GM12891 (cell line): Measurements from ENCODE around the gene AGXT2.

ENCODE experiments used
- DNase-seq: peaks from one replicate; pipeline ENCODE4 v3.0.0; 2011; ENCODE audit warnings: low spot score; ENCODE audit not compliant: insufficient read length
- FAIRE-seq: peaks from 2 replicates; lab custom pipeline; 2011; peaks lifted over from hg19 to GRCh38; lab: Jason Lieb, UNC
- PAX5 ChIP-seq: IDR thresholded peaks from 2 replicates; pipeline ENCODE4 v1.6.1; 2011; ENCODE audit warnings: low read length, moderate library complexity, mild to moderate bottlenecking; ENCODE audit not compliant: insufficient read depth, severe bottlenecking
- POLR2A ChIP-seq: IDR thresholded peaks from 2 replicates; pipeline ENCODE4 v1.6.1; 2011; ENCODE audit warnings: low read depth, low read length, control low read depth
- POLR2AphosphoS5 ChIP-seq: IDR thresholded peaks from 2 replicates; pipeline ENCODE4 v1.6.1; 2011; ENCODE audit warnings: low read depth, low read length, control low read depth
- POU2F2 ChIP-seq: IDR thresholded peaks from 2 replicates; pipeline ENCODE4 v1.6.1; 2011; ENCODE audit warnings: low read depth, mild to moderate bottlenecking, control low read depth, low read length, moderate library complexity
- SPI1 ChIP-seq: IDR thresholded peaks from 2 replicates; pipeline ENCODE4 v1.6.1; 2011; ENCODE audit warnings: low read depth, low read length, control low read depth
- TAF1 ChIP-seq: IDR thresholded peaks from 2 replicates; pipeline ENCODE4 v1.6.1; 2011; ENCODE audit warnings: low read depth, low read length, control low read depth

Gene AGXT2

GRCh38 chr5:35082530-35082929 lies 34.8 kb upstream of the AGXT2 start:
- FAIRE-seq (no peak), DNase-seq (no peak)
- TF ChIP-seq SPI1 (no peak), POLR2AphosphoS5 (no peak), POLR2A (no peak), PAX5 (no peak), TAF1 (no peak), POU2F2 (no peak)

GRCh38 chr5:35081134-35081533 lies 33.4 kb upstream of the AGXT2 start:
- TF ChIP-seq SPI1 = no peak
- TF ChIP-seq PAX5 = no peak
- TF ChIP-seq POLR2AphosphoS5 = no peak
- no peak for TF ChIP-seq TAF1
- TF ChIP-seq POU2F2 = no peak
- TF ChIP-seq POLR2A = no peak
- DNase-seq (no peak), FAIRE-seq (no peak)

- TF ChIP-seq POLR2A (no peak), POLR2AphosphoS5 (no peak), SPI1 (no peak), TAF1 (no peak), PAX5 (no peak), POU2F2 (no peak)
- no peak for DNase-seq
- no peak for FAIRE-seq
Observed at GRCh38 chr5:35073160-35073559, 25.4 kb upstream of the AGXT2 start.

GRCh38 chr5:35069188-35069587 lies 21.4 kb upstream of the AGXT2 start:
- FAIRE-seq = no peak
- TF ChIP-seq POLR2AphosphoS5 = no peak
- no peak for TF ChIP-seq POLR2A
- no peak for DNase-seq

- FAIRE-seq = no peak
- no peak for TF ChIP-seq PAX5
- TF ChIP-seq SPI1 = no peak
- TF ChIP-seq POU2F2 = no peak
- no peak for TF ChIP-seq TAF1
- TF ChIP-seq POLR2AphosphoS5 = no peak
- TF ChIP-seq POLR2A = no peak
- no peak for DNase-seq
Observed at GRCh38 chr5:35067985-35068384, 20.2 kb upstream of the AGXT2 start.

- no peak for DNase-seq
- no peak for TF ChIP-seq POU2F2
- no peak for FAIRE-seq
Observed at GRCh38 chr5:35066260-35066795, 18.6 kb upstream of the AGXT2 start.

GRCh38 chr5:35063414-35063813 lies 15.7 kb upstream of the AGXT2 start:
- DNase-seq (no peak), FAIRE-seq (no peak)
- no peak for TF ChIP-seq POLR2AphosphoS5
- TF ChIP-seq TAF1 = no peak
- no peak for TF ChIP-seq POLR2A
- no peak for TF ChIP-seq PAX5
- TF ChIP-seq SPI1 = no peak
- TF ChIP-seq POU2F2 = no peak

- no peak for FAIRE-seq
- DNase-seq = no peak
- TF ChIP-seq TAF1 = no peak
Observed at GRCh38 chr5:35061211-35061770, 13.5 kb upstream of the AGXT2 start.

GRCh38 chr5:35060236-35060635 lies 12.5 kb upstream of the AGXT2 start:
- TF ChIP-seq POLR2AphosphoS5 (no peak), POLR2A (no peak), POU2F2 (no peak), SPI1 (no peak), TAF1 (no peak), PAX5 (no peak)

GRCh38 chr5:35059251-35059650 lies 11.5 kb upstream of the AGXT2 start:
- TF ChIP-seq PAX5 (no peak), POLR2A (no peak), POLR2AphosphoS5 (no peak), TAF1 (no peak), SPI1 (no peak), POU2F2 (no peak)
- DNase-seq = no peak
- no peak for FAIRE-seq

More at GRCh38 chr5:35060236-35060635, 12.5 kb upstream of the AGXT2 start:
- FAIRE-seq = no peak
- DNase-seq = no peak

- no peak for FAIRE-seq
- TF ChIP-seq POLR2A (no peak), POLR2AphosphoS5 (no peak), POU2F2 (no peak)
- DNase-seq = no peak
Observed at GRCh38 chr5:35058374-35058788, 10.6 kb upstream of the AGXT2 start.
